ENCODE results near the gene TUBA4A.
A peak's percentile ranks its signal among the peaks of the same experiment; 100 is the strongest.
"Not testable (repeated sequence)": the region's sequence is repeated elsewhere in the genome, so short reads cannot be mapped to it uniquely, and the experiment has no call there.

TUBA4A gene

DNA sequence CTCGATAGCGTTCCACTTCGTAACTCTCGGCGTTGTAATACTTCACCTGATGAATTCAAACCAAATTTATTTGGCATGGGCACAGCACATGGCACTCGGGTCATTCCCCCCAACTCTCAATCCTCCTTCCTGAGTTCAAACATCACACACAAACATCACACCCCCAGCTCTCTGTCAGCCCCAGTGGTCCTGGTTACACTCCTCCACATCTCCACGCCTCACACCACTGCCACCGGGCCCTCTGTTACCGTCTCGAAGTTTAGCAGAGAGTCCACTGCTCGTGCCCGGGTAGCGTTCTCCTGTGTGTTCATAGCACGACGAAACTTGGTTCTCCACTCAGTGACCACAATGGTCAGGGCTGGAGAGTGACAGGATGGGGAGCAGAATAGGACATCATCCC is 39.6 kb downstream of the TUBA4A start:
- no peak for DNase-seq (ENCODE audit: low read depth in 2 of 3, low spot score in 1 of 3)

DNA sequence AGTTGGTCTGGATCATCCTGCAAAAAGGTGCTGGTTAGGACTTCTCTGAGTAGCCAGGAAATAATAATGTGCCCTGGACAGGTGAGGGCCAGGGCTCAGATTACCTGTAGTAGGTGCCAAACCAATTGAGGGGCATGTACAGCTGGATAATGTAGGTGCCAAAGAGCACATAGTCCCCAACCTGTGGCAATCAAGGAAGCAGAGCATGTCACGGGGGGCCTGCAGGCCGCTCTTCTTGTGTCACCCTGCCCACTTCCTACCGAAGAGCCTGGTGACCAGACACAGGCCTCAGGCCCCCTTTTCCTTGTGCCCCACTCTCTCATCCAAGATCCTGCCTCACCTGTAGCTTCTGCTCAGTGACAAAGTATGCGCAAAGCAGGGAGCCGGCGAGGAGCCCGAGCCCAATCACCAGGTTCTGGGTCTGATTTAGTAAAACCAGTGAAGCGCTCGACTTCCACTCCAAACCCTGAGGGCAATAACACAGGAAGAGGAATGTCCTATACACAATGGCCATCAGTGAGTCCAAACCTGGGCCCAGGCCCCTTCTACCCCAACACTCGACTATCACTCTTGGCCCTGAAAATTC is 40.1 kb downstream of the TUBA4A start:
- no peak for DNase-seq (ENCODE audit: low read depth in 2 of 3, low spot score in 1 of 3)

DNA sequence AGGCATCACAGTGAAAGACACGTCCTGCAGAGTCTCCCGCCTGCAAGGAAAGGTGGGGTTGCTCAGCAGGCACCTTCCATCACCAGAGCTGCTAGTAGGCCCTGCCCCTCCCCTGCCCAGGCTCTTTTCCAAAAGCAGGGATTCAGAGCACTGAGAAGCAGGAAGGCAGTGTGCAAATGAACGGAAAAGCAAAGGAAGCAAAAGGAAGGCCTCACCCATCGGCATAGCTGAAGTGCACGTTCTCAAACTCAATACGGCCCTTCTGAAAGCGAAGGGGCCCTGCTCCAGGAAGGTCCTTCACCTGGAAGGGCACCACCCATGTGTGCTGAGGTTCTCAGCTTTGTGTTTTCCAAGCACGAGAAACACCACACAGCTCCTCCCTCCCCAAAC is 40.7 kb downstream of the TUBA4A start:
- DNase-seq (ENCODE audit: low read depth in 2 of 3, low spot score in 1 of 3), result no peak

DNA sequence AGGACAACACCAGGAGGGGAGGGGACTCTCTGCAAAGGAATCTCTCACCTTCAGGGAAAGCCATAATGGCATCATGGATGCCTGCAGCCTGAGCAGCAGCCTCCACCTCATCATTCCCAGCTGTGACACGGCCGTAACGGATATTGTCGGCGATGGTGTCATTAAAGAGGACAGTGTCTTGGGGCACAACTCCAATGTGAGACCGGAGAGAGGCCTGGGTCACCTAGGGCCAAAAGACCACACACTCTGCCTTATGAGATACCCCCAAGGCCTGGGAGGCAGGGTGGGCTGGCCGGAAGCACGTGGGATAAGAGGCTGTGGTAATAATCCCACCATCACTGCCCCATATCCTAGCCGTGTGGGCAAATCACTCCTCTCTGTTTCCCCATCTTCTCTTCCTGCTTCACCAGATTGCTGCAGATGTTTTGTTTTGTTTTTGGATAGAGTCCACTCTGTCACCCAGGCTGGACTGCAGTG is 42.8 kb downstream of the TUBA4A start:
- no peak for DNase-seq (ENCODE audit: low read depth in 2 of 3, low spot score in 1 of 3)

DNA sequence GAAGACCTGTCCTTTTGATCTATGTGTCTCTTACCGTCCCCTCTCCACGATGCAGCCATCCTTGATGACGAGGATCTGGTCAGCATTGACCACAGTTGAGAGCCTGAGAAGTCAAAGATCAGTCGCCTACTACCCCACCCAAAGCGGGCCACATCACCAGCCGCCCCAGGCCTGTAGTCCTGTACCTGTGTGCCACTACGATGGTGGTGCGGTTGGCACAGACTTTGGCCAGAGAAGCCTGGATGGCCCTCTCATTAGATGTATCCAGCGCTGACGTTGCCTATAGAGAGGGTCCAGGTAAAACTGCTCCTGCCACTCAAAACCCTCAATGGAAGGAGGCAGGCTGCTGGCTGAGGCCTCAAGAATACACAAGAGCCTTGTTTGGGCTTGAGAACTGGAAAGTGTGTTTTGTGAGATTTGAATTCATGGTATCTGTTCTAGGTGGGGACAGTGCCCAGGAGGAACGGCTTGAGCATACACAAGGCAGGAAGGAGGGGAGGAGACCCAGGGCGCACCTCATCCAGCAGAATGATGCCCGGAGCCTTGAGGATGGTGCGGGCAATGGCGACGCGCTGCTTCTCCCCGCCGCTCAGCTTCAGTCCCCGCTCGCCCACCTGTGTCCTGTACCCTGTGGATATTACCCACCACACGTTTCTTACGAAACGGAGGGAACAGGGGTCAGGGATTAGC is 43.4 kb downstream of the TUBA4A start:
- no peak for DNase-seq (ENCODE audit: low read depth in 2 of 3, low spot score in 1 of 3)

DNA sequence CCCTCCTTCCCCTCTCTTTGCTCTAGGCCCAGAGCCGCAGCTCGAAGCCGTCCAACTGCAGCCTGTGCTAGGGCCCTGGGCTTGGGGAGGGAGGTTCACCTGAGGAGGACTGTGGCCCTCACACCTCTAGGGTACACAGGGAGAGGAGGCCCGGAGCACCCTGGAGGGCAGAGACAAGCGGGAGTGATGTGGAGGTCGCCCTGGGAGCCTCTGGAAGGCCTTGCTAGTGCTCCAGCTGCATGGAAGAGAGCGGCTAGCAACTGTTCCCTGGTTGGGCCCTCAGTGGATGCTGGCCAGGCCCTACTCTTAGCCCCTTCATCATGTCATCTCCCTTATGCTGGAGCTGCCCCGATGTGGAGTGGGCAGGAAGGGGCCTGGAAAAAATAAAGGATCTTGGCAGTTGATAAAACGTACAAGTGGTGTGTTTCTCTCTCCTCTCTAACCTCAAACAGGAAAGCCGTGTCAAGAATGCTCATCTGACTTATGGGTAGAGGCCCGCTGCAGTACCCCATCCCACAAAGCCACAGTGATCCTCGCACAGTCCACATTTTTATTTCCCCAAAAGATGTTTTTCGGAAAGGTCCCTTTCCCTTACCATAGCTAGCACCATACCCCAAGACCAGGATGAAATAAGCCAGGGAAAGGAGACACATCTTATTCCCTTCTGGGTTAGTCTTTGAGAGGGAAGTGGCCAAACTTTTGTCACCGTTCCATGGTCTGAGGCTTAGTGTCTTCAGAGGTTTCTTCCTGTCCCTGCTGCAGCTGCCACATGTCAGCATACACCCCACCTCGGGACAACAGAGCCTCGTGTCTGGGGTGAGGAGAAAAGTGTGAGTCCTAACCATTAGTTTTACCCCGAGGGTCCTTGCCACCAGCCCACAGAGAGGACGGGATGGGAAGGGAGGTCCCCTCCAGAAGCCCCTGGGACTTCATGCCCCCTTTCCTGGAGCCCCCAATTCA is 44.2 kb downstream of the TUBA4A start:
- DNase-seq (ENCODE audit: low read depth in 2 of 3, low spot score in 1 of 3), result no peak

DNA sequence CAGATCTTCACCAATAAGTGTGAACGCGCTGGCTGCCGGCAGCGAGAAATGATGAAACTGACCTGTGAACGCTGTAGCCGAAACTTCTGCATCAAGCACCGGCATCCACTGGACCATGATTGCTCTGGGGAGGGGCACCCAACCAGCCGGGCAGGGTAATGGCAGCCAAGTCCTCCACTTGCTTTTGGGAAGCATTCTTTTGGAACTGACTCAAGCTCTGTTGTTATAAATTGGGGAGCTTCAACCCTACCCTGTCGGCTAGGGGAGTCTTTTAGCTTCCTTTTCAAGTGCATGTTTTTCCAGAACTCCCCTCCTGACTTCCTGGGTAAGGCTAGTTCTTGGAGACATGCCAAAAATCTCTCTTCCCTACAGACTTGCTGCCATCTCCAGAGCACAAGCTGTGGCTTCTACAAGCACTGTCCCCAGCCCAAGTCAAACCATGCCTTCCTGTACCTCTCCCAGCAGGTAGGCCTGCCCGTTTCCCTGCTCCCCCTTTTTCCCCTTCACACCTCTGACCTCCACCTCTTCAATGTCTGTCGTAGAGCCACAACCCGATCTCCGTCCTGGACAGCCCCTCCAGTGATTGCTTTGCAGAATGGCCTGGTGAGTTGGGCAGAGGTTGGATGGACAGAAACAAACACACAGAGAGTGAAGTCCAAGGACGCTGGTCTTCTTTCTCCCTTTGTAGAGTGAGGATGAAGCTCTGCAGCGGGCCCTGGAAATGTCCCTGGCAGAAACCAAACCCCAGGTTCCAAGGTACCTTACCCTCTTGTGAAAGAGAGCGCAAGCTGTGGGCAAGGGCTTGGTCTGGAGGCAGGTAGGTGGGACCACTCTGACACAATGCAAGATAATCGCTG is 45.6 kb downstream of the TUBA4A start:
- DNase-seq (ENCODE audit: low read depth in 2 of 3, low spot score in 1 of 3), result no peak

DNA sequence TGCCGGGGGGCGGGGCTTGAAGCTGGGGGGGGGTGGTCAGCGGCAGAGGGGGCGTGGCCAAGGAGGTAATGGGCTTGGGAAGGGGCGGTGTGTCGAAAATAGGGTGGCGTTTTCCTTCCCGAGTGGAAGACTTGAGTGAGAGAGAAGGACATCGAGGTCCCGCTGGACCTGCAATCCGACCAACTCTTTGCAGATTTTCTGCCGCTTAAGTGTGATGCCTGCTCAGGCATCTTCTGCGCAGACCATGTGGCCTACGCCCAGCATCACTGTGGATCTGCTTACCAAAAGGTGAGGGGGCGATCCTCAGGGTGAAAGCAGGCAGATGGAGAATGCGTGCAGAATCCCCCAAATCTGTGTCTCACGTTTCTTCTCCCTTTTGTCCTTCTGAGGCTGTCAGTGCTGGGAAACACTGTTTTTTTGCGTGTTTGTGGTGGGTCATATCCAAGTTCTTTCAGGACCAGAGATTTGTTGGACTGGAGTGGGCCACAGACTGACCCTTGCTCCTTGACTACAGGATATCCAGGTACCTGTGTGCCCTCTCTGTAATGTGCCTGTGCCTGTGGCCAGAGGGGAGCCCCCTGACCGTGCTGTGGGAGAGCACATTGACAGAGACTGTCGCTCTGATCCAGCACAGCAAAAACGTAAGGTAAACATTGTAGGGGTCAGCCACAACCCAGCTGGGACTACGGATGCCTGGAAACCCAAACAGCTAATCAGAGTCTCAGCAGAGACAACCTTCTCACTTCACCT is 46.4 kb downstream of the TUBA4A start:
- no peak for DNase-seq (ENCODE audit: low read depth in 2 of 3, low spot score in 1 of 3)

DNA sequence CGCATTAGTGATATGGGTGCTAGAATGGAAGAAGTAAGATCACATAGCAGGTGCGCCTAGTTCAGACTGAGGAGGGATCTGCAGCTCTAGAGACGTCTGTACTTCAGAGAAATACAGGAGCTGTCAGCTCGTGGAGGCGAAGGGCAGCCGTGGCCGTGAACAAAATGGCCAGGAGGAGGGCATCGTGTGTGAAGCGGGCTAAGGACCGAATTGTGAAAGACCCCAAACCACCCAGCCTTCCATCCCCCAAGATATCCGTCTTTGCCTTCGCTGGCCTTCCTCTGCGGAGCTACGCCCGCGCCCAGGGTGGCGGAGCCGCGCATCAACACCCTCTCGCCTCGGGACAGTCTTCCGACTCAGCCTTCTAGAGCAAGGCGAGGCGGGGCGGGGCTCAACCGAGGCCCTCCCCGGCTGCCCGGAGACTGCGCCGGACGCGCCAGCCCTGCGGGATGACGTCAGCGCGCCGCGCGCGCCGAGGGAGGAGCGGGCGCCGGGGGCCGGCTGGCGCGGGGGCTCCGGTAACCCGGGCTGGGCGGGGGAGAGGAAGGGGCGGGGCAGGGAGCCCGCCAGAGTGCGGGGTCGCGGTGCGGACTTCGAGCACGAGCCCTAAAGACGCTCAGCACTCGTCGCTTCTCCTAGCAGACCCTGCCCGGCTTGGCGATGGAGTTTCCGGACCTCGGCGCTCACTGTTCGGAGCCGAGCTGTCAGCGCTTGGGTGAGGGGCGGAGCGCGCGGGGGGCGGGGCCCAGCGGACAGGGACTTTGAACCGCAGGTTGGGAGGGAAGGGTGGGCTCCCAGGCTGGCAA is 47.2 kb downstream of the TUBA4A start, which contains the start of gene ZFAND2B:
ZFAND2B (plus strand) TSS at position 455 of the 806 bp plus-strand sequence; CDS start at position 661, 206 bp downstream.
- peak; percentile 84 to 93 (median 88) for DNase-seq (ENCODE audit: low read depth in 2 of 3, low spot score in 1 of 3)

DNA sequence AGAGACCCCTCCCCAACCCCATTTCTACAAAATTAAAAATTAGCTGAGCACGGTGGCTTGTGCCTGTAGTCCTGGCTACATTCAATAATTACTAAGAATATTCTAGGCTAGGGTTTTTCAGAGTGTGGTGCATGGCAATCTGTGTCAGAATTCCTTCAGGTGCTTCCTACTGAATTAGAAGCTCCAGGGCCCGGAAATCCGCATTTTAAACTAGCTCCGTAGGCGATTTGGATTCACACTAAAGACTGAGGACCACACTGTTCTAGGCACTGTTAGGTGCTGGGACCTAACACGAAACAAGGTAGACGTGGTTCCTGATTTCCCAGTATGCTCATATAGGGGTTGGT is 47.8 kb downstream of the TUBA4A start:
- no peak for DNase-seq (ENCODE audit: low read depth in 2 of 3, low spot score in 1 of 3)

DNA sequence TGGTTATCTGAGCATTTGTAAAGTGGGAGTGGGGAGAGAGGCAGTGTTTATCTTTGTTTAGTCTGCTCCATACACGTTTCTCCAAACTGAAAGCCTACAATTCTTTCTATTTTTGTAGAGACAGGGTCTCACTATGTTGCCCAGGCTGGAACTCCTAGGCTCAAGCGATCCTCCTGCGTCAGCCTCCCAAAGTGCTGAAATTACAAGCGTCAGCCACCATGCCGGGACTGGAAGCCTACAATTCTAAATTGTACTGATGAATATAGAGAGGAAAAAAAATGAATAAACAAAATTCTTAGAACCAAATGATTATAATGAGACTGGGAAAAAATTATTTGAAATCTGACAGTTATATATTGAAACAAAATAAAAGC is 48.6 kb downstream of the TUBA4A start:
- DNase-seq (ENCODE audit: low read depth in 2 of 3, low spot score in 1 of 3), result no peak

DNA sequence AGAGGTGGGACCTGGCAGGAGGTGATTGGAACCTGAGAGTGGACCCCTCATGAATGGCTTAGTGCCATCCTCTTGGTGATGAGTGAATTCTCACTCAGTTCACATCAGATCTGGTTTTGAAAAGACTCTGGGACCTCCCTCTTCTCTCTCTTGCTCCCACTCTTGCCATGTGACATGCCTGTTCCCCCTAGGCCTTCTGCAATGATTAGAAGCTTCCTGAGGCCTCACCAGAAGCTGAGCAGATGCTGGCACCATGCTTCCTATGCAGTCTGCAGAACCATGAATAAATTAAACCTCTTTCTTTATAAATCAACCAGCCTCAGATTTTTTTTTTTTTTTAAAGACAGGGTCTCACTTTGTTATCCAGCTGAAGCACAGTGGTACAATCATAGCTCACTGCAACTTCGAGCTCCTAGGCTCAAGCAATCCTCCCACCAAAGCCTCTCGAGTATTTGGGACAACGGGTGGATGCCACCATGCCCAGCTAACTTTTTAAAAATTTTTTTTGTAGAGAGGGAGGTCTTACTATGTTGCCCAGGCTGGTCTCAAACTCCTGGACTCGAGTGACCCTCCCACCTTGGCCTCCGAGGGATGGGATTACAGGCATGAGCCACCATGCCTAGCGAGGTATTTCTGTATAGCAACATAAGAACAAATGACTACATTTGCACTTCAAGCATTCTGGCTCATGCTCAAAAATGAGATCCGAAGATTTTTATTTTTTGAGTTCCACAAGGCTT is 49.1 kb downstream of the TUBA4A start:
- no peak for DNase-seq (ENCODE audit: low read depth in 2 of 3, low spot score in 1 of 3)

DNA sequence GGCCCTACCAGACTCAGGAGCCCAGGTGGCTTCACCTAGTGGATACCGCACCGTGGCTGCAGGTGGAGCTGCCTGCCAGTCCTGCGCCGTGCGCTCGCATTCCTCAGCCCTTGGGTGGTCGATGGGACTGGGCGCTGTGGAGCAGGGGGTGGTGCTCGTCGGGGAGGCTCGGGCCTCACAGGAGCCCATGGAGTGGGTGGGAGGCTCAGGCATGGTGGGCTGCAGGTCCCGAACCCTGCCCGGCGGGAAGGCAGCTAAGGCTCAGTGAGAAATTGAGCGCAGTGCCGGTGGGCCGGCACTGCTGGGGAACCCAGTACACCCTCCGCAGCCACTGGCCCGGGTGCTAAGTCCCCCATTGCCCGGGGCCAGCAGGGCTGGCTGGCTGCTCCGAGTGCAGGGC is 52.4 kb downstream of the TUBA4A start:
- DNase-seq (ENCODE audit: low read depth in 2 of 3, low spot score in 1 of 3), result not testable (repeated sequence)

DNA sequence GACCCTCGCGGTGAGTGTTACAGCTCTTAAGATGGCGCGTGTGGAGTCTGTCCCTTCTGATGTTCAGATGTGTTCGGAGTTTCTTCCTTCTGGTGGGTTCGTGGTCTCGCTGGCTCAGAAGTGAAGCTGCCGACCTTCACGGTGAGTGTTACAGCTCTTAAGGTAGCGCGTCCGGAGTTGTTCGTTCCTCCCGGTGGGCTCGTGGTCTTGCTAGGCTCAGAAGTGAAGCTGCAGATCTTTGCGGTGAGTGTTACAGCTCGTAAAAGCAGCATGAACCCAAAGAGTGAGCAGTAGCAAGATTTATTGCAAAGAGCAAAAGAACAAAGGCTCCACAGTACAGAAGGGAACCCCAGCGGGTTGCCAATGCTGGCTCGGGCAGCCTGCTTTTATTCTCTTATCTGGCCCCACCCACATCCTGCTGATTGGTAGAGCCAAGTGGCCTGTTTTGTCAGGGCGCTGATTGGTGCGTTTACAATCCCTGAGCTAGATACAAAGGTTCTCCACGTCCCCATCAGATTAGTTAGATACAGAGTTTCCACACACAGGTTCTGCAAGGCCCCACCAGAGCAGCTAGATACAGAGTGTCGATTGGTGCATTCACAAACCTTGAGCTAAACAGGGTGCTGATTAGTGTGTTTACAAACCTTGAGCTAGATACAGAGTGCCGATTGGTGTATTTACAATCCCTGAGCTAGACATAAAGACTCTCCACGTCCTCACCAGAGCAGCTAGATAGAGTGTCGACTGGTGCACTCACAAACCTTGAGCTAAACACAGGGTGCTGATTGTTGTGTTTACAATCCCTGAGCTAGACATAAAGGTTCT is 53.0 kb downstream of the TUBA4A start:
- DNase-seq (ENCODE audit: low read depth in 2 of 3, low spot score in 1 of 3), result peak in 1 of 3 donors; percentile 10

All from stimulated activated CD4-positive, alpha-beta T cell treated with anti-CD3 and anti-CD28 coated beads, Interleukin-12 subunit alpha, Interleukin-12 subunit beta, amount 100 ng/mL, for 48 hours (primary cell).